HepG2 (cell line): ENCODE data around the gene LDLRAD4. TPM values are rescaled to one million over a fixed set of nuclear protein-coding genes. Genes with fewer than 3 reads are reported as not detected.

Experiments used
- ATAC-seq: fragments of 200-7000 bp; cut with Tn5 transposase; 3 replicates; pipeline ENCODE4 v1.9.1; 2020; ENCODE audit warnings: mild to moderate bottlenecking, moderate library complexity
- BruUV-seq: library from RNA; stranded (reverse); fragments of 400-500 nt; replicated peaks from 2 replicates; lab custom pipeline; 2021; lab: Mats Ljungman, UMichigan
- CTCF ChIA-PET: fragments of 300-600 bp; formaldehyde crosslinking; extraction: SDS; loops from one replicate; lab custom pipeline; 2021; ENCODE audit warnings: low total read pairs, inconsistent platforms, low intra/inter-chr PET ratio; lab: Yijun Ruan, JAX
- POLR2A ChIA-PET: fragments of 350-600 bp; sonication (Branson Sonifier 250); formaldehyde crosslinking; loops from one replicate; lab custom pipeline; 2020; ENCODE audit warnings: antibody characterized with exemption, inconsistent platforms; lab: Yijun Ruan, JAX
- DNase-seq: peaks from one replicate; pipeline ENCODE4 v3.0.0-alpha.2; 2015; ENCODE audit warnings: low spot score
- FAIRE-seq: peaks from 3 replicates; lab custom pipeline; 2011; peaks lifted over from hg19 to GRCh38; lab: Jason Lieb, UNC
- H2AFZ ChIP-seq: one replicate; pipeline ENCODE4 v1.6.1; 2011; ENCODE audit warnings: low read length, inconsistent platforms
- H3K27ac ChIP-seq: fragments of 300-600 bp; 3 replicates; pipeline ENCODE4 v1.8.0; 2011; ENCODE audit warnings: mixed run types, mild to moderate bottlenecking, mixed read lengths, low read length, inconsistent platforms; ENCODE audit not compliant: insufficient read depth; ENCODE audit errors: extremely low read length
- H3K27me3 ChIP-seq, 2 experiments: fragments of 200-600 bp in 1 of 2; 2 replicates in 1 of 2; 3 replicates in 1 of 2; pipeline versions ENCODE4 v1.6.0 to v1.8.0; 2011; ENCODE audit warnings: low read length in 2 of 2, mild to moderate bottlenecking in 2 of 2, moderate library complexity in 2 of 2, inconsistent platforms in 1 of 2; ENCODE audit not compliant: insufficient read depth in 2 of 2, control insufficient read depth in 1 of 2
- H3K36me3 ChIP-seq, 2 experiments: fragments of 200-600 bp in 1 of 2; replicated peaks in 1 of 2; 2 replicates in 1 of 2; 3 replicates in 1 of 2; pipeline versions ENCODE4 v1.5.1 to v1.8.0; 2011; ENCODE audit warnings: low read length in 2 of 2, inconsistent platforms in 1 of 2; ENCODE audit not compliant: insufficient read depth in 2 of 2, control insufficient read depth in 1 of 2
- H3K4me1 ChIP-seq: 2 replicates; pipeline ENCODE4 v1.5.1; 2012; ENCODE audit warnings: low read length, inconsistent platforms; ENCODE audit not compliant: insufficient read depth
- H3K4me2 ChIP-seq: 2 replicates; pipeline ENCODE4 v1.6.0; 2011; ENCODE audit warnings: low read depth, low read length, inconsistent platforms
- H3K4me3 ChIP-seq, 3 experiments: fragments of 200-600 bp in 1 of 3; sonication (generic), shearing (Covaris generic) in 1 of 3; replicated peaks in 1 of 3; 2 replicates each; pipeline ENCODE4 v1.5.1; 2011 to 2016; ENCODE audit warnings: low read length in 3 of 3, inconsistent platforms in 2 of 3, low read depth in 2 of 3, mild to moderate bottlenecking in 2 of 3, control low read depth in 1 of 3, mixed read lengths in 1 of 3; ENCODE audit not compliant: insufficient read depth in 1 of 3
- H3K79me2 ChIP-seq: one replicate; pipeline ENCODE4 v1.6.1; 2011; ENCODE audit warnings: low read length, inconsistent platforms; ENCODE audit not compliant: insufficient read depth
- H3K9ac ChIP-seq: 2 replicates; pipeline ENCODE4 v1.6.0; 2011; ENCODE audit warnings: mild to moderate bottlenecking, low read depth, low read length, inconsistent platforms; ENCODE audit not compliant: insufficient read depth
- H3K9me3 ChIP-seq: 2 replicates; pipeline ENCODE4 v1.5.1; 2012; ENCODE audit warnings: mild to moderate bottlenecking, low read length
- H4K20me1 ChIP-seq: 2 replicates; pipeline ENCODE4 v1.6.0; 2011; ENCODE audit warnings: inconsistent platforms, mild to moderate bottlenecking, low read length, moderate library complexity; ENCODE audit not compliant: insufficient read depth
- FOXP1 ChIP-seq, 2 experiments: fragments of 450-650 bp in 1 of 2; IDR thresholded peaks; 2 replicates each; pipeline ENCODE4 v1.6.1; 2017 to 2018; ENCODE audit warnings: antibody characterized with exemption in 1 of 2
- ZNF780A ChIP-seq: sonication (generic); formaldehyde crosslinking; IDR thresholded peaks from 2 replicates; pipeline ENCODE4 v1.8.0; 2022; ENCODE audit warnings: mild to moderate bottlenecking, missing genetic modification reagents, moderate library complexity
- WGBS: methylation state at CpG from one replicate; pipeline ENCODE4 v1.1.6; 2017; ENCODE audit warnings: low lambda C conversion rate; 5-methylcytosine and 5-hydroxymethylcytosine counted together
- in situ Hi-C: cut with HindIII; loops from 2 replicates; pipeline ENCODE4 v1.10.0; 2017; ENCODE audit warnings: low pct_unique_long_range_greater_than_20kb; ENCODE audit not compliant: extremely low pct_ligation_motif_present
- intact Hi-C: fragments of 100-400 bp; cut with micrococcal nuclease; formaldehyde crosslinking; loops from one replicate; pipeline ENCODE4 v1.10.0; 2022; ENCODE audit not compliant: unreplicated experiment
- polyA plus RNA-seq, 8 experiments: library from polyadenylated mRNA; depleted of rRNA in 3 of 8; stranded (reverse) in 7 of 8; unstranded in 1 of 8; fragments of >200 nt; fragmentation: Illumina TruSeq in 4 of 8; extraction: Trizol in 4 of 8; gene quantifications; 2 replicates each; pipeline versions ENCODE4 v1.2.1 to v1.2.3, GENCODE V29; 2011 to 2016; ENCODE audit warnings: low read depth in 4 of 8, missing spikeins in 1 of 8, mixed read lengths in 1 of 8; ENCODE audit not compliant: insufficient read depth in 1 of 8
- total RNA-seq, 5 experiments: library from RNA; depleted of rRNA; stranded (reverse); fragments of >200 nt; fragmentation: Illumina TruSeq; extraction: Trizol; gene quantifications; 2 replicates each; pipeline ENCODE4 v1.2.3, GENCODE V29; 2016; ENCODE audit warnings: low read depth in 1 of 5
- TF ChIP-seq, protein P1 (sequence below): fragments of 450-650 bp; IDR thresholded peaks from 2 replicates; pipeline ENCODE4 v1.6.1; 2017; ENCODE audit warnings: mild to moderate bottlenecking

Gene LDLRAD4
- total and polyA plus RNA-seq, 2 of the 13 experiments (the other 11 are each of a cell fraction or from before 2014, with no cell fraction given) = 13.6 to 20.9 TPM

DNA sequence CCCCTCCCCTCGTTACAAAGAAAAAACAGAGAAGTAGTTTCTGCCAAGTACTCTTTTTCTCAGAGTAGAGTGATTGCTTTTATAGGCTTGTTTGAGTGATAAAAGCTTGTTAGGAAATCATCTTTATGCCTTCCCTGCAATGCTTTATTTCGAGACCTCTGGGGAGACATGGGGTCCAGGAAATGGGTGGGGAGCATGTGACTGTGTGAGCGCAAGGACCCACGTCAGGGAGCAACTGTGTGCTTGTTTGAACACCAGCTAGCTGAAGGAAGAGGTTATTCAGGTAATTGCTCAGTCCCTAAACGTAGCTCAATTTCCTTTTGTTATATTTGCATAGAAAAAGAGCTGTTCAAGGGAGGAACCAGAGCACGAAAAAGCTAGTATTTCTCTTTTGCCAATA is 320.5 kb downstream of the LDLRAD4 start (continued):
- TF ChIP-seq, protein P1, sequence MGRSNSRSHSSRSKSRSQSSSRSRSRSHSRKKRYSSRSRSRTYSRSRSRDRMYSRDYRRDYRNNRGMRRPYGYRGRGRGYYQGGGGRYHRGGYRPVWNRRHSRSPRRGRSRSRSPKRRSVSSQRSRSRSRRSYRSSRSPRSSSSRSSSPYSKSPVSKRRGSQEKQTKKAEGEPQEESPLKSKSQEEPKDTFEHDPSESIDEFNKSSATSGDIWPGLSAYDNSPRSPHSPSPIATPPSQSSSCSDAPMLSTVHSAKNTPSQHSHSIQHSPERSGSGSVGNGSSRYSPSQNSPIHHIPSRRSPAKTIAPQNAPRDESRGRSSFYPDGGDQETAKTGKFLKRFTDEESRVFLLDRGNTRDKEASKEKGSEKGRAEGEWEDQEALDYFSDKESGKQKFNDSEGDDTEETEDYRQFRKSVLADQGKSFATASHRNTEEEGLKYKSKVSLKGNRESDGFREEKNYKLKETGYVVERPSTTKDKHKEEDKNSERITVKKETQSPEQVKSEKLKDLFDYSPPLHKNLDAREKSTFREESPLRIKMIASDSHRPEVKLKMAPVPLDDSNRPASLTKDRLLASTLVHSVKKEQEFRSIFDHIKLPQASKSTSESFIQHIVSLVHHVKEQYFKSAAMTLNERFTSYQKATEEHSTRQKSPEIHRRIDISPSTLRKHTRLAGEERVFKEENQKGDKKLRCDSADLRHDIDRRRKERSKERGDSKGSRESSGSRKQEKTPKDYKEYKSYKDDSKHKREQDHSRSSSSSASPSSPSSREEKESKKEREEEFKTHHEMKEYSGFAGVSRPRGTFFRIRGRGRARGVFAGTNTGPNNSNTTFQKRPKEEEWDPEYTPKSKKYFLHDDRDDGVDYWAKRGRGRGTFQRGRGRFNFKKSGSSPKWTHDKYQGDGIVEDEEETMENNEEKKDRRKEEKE = no peak

DNA sequence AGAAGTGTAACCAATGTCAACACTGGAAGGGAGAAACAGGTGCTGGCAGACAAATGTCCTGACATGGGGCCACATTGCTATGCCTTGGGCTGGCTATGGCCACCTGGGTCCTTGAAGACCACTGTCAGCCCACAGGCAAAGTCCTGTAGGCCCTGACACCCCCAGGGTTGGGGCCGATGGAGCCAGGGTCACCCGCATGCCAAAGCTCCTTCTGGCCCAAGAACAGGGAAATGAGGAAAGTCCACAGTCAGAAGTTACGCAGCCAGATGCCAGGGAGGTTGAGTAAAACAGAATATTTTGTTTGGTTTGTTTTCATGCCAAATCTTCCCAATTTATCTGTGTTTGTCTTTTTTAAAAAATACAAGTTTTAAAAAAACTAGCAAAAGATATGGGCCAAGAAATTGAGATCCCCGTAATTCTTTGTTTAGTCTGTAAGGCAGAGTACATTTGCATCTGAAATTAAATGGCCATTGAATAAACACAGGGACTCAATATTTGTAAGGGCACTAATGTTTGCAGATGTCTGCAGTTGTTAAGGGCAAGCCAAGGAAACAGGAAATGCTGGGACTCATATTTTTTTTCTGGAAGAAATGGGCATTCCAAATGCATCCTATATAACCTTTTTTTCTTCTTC is 321.4 kb downstream of the LDLRAD4 start:
- Histone ChIP-seq H3K79me2 (no peaks in the 10 kb centered on the region), H3K27me3 (no peaks in the 10 kb centered on the region), H3K36me3 (no peaks in the 10 kb centered on the region), H2AFZ (no peak overlapping the region), H4K20me1 (no peaks in the 10 kb centered on the region), H3K4me3 (no peak overlapping the region), H3K9me3 (no peaks in the 10 kb centered on the region), H3K4me2 (no peak overlapping the region), H3K4me1 (peaks cover 84% of the 10 kb centered on the region)
- CTCF ChIA-PET = no interaction called here
- DNase-seq (no peak), FAIRE-seq (no peak), ATAC-seq (no peak)
- intact Hi-C loops = loop anchor here (5.0 to 10.0 kb wide), 3 partner anchors 68 to 403 kb away; no protein-coding TSS in a partner anchor
- 52% methylated on average over 4 of the region's 4 CpGs for WGBS
- TF ChIP-seq FOXP1 (IDR thresholded peaks at IDR 0.05) = no peak
- peak; percentile 11; the same call in 1 of the 2 replicates for TF ChIP-seq FOXP1 (CRISPR knock-in tag; IDR thresholded peaks at IDR 0.05)
- TF ChIP-seq ZNF780A (CRISPR knock-in tag) = no peak
- TF ChIP-seq, all 625 proteins: peak for 1
- in situ Hi-C loops = loop anchor here (10.0 kb wide), 1 partner anchor 315 kb away; no protein-coding TSS in a partner anchor
- no TSS peak for BruUV-seq
- H3K27ac ChIP-seq = peak overlapping the region; percentile 31
- no peak overlapping the region for H3K9ac ChIP-seq
- POLR2A ChIA-PET = no interaction called here
